PC-3 (cell line): ENCODE results near the gene PICALM. TPM values are rescaled to one million over a fixed set of nuclear protein-coding genes. Genes with fewer than 3 reads are reported as not detected.

ENCODE experiments used
- ATAC-seq: fragments of 200-7000 bp; cut with Tn5 transposase; 2 replicates; pipeline ENCODE4 v1.9.1; 2020; ENCODE audit warnings: mild to moderate bottlenecking, moderate library complexity
- BruUV-seq: library from RNA; stranded (reverse); fragments of 400-500 nt; replicated peaks from 2 replicates; lab custom pipeline; 2021; lab: Mats Ljungman, UMichigan
- CTCF ChIA-PET: fragments of 300-600 bp; sonication (Branson Sonifier 250); formaldehyde crosslinking; loops from one replicate; lab custom pipeline; 2022; ENCODE audit warnings: antibody characterized with exemption; lab: Charles Lee
- POLR2A ChIA-PET: fragments of 300-600 bp; sonication (Branson Sonifier 250); formaldehyde crosslinking; loops from one replicate; lab custom pipeline; 2022; ENCODE audit warnings: antibody characterized with exemption; ENCODE audit not compliant: unreplicated experiment; lab: Charles Lee
- DNase-seq: peaks from one replicate; pipeline ENCODE4 v3.0.0-alpha.2; 2015
- H2AFZ ChIP-seq: fragments of 300-600 bp; sonication (generic); 2 replicates; pipeline ENCODE4 v1.6.0; 2016; ENCODE audit warnings: antibody characterized with exemption, low read length
- H3F3A ChIP-seq: fragments of 300-600 bp; sonication (generic); one replicate; pipeline ENCODE4 v1.6.0; 2017; ENCODE audit warnings: antibody characterized with exemption, low read length, control low read depth, mild to moderate bottlenecking; ENCODE audit not compliant: unreplicated experiment
- H3K27ac ChIP-seq: fragments of 300-600 bp; sonication (generic); 2 replicates; pipeline ENCODE4 v1.5.1; 2016; ENCODE audit warnings: mild to moderate bottlenecking, low read length
- H3K27me3 ChIP-seq: fragments of 300-600 bp; sonication (generic); 2 replicates; pipeline ENCODE4 v1.6.1; 2016; ENCODE audit warnings: low read length, mixed read lengths
- H3K36me3 ChIP-seq: fragments of 300-600 bp; sonication (generic); 2 replicates; pipeline ENCODE4 v1.6.1; 2016; ENCODE audit warnings: low read depth, mixed run types, low read length, mixed read lengths
- H3K4me1 ChIP-seq: fragments of 300-600 bp; sonication (generic); 2 replicates; pipeline ENCODE4 v1.5.1; 2016; ENCODE audit warnings: low read length; ENCODE audit not compliant: insufficient read depth
- H3K4me2 ChIP-seq: fragments of 300-600 bp; sonication (generic); 2 replicates; pipeline ENCODE4 v1.6.0; 2016; ENCODE audit warnings: low read length
- H3K4me3 ChIP-seq: fragments of 300-600 bp; sonication (generic); 2 replicates; pipeline ENCODE4 v1.5.1; 2016; ENCODE audit warnings: mild to moderate bottlenecking, low read length, mixed read lengths
- H3K79me2 ChIP-seq: fragments of 300-600 bp; sonication (generic); 2 replicates; pipeline ENCODE4 v1.6.1; 2017; ENCODE audit warnings: low read length, mixed read lengths
- H3K9ac ChIP-seq: fragments of 300-600 bp; sonication (generic); 2 replicates; pipeline ENCODE4 v1.6.0; 2016; ENCODE audit warnings: mild to moderate bottlenecking, low read length
- H3K9me2 ChIP-seq: fragments of 300-600 bp; sonication (generic); replicated peaks from 2 replicates; pipeline ENCODE4 v1.6.1; 2016; ENCODE audit warnings: mixed run types, low read length, mixed read lengths
- H3K9me3 ChIP-seq: fragments of 300-600 bp; sonication (generic); 2 replicates; pipeline ENCODE4 v1.6.1; 2016; ENCODE audit warnings: low read length, mixed read lengths
- H4K20me1 ChIP-seq: fragments of 300-600 bp; sonication (generic); 2 replicates; pipeline ENCODE4 v1.6.1; 2016; ENCODE audit warnings: low read length, mixed read lengths
- CTCF ChIP-seq: fragments of 300-600 bp; sonication (generic); conservative IDR thresholded peaks from 2 replicates; pipeline ENCODE4 v1.5.1; 2017; ENCODE audit warnings: antibody characterized with exemption, low read depth, mild to moderate bottlenecking, low read length
- EZH2 ChIP-seq: fragments of 300-600 bp; sonication (generic); IDR thresholded peaks from one replicate; pipeline ENCODE4 v1.6.1; 2017; ENCODE audit warnings: antibody characterized with exemption, mild to moderate bottlenecking, low read length; ENCODE audit not compliant: unreplicated experiment
- EZH2phosphoT487 ChIP-seq: fragments of 300-600 bp; sonication (generic); IDR thresholded peaks from 2 replicates; pipeline ENCODE4 v1.6.1; 2018; ENCODE audit warnings: mild to moderate bottlenecking, antibody characterized with exemption, low read length, borderline replicate concordance
- intact Hi-C: fragments of 100-400 bp; cut with micrococcal nuclease; formaldehyde crosslinking; loops from 2 replicates; pipeline ENCODE4 v1.9.0; 2023
- total RNA-seq: library from RNA; depleted of rRNA; stranded (reverse); fragments of >200 nt; gene quantifications from 2 replicates; pipeline ENCODE4 v1.2.3, GENCODE V29; 2014

The PICALM gene
- total RNA-seq, 1 experiment from 2014 or later: 59.3 TPM

GRCh38 chr11:85923455-85923854 is 145.4 kb downstream of the PICALM start:
- ATAC-seq (no peak), DNase-seq (no peak)
- POLR2A ChIA-PET: no interaction called here
- Histone ChIP-seq H3K9ac (no peak overlapping the region), H3K36me3 (no peaks in the 10 kb centered on the region), H2AFZ (no peak overlapping the region), H3K27me3 (no peaks in the 10 kb centered on the region), H3K4me3 (no peak overlapping the region), H3K4me1 (no peaks in the 10 kb centered on the region), H3K4me2 (no peak overlapping the region), H3F3A (no peaks in the 10 kb centered on the region), H3K9me2 (no peaks in the 10 kb centered on the region), H3K27ac (no peak overlapping the region), H4K20me1 (no peaks in the 10 kb centered on the region), H3K9me3 (no peaks in the 10 kb centered on the region), H3K79me2 (no peaks in the 10 kb centered on the region)
- intact Hi-C loops: no loop called here
- CTCF ChIA-PET: no interaction called here
- TF ChIP-seq CTCF (no peak), EZH2phosphoT487 (no peak), EZH2 (no peak)
- BruUV-seq: no TSS peak

- BruUV-seq: no TSS peak
- Histone ChIP-seq H3K4me3 (no peak overlapping the region), H3K9me2 (no peaks in the 10 kb centered on the region), H3K4me1 (no peaks in the 10 kb centered on the region), H3K27me3 (no peaks in the 10 kb centered on the region), H3K79me2 (no peaks in the 10 kb centered on the region), H3K4me2 (no peak overlapping the region), H3K9ac (no peak overlapping the region), H3F3A (no peaks in the 10 kb centered on the region), H3K27ac (no peak overlapping the region), H3K36me3 (no peaks in the 10 kb centered on the region), H4K20me1 (no peaks in the 10 kb centered on the region), H2AFZ (no peak overlapping the region), H3K9me3 (no peaks in the 10 kb centered on the region)
- POLR2A ChIA-PET: no interaction called here
- intact Hi-C loops: no loop called here
- no peak for TF ChIP-seq EZH2phosphoT487
- TF ChIP-seq CTCF: no peak
- no peak for TF ChIP-seq EZH2
- CTCF ChIA-PET: no interaction called here
- DNase-seq: no peak
- no peak for ATAC-seq
These were observed 146.5 kb downstream of the PICALM start for GRCh38 chr11:85922367-85922766.

GRCh38 chr11:85918910-85919794 is 149.7 kb downstream of the PICALM start:
- Histone ChIP-seq H2AFZ (no peak overlapping the region), H3K4me3 (no peak overlapping the region), H3K4me1 (no peaks in the 10 kb centered on the region), H4K20me1 (no peaks in the 10 kb centered on the region), H3K27me3 (no peaks in the 10 kb centered on the region), H3K4me2 (no peak overlapping the region), H3K27ac (no peak overlapping the region), H3K79me2 (no peaks in the 10 kb centered on the region), H3K9me3 (no peaks in the 10 kb centered on the region), H3K36me3 (no peaks in the 10 kb centered on the region), H3K9ac (no peak overlapping the region), H3F3A (no peaks in the 10 kb centered on the region), H3K9me2 (0 out of 2 replicates have a peak, but pooled peaks cover 4% of the 10 kb centered on the region)
- no peak for ATAC-seq
- intact Hi-C loops: no loop called here
- CTCF ChIA-PET: interaction anchor here (0.8 kb wide), 1 partner anchor 1013 kb away, joined by 3 read pairs; no protein-coding TSS in a partner anchor
- POLR2A ChIA-PET: no interaction called here
- TF ChIP-seq EZH2 (no peak), CTCF (no peak), EZH2phosphoT487 (no peak)
- BruUV-seq: no TSS peak
- DNase-seq: no peak
